Subcutaneous abdominal adipose tissue (tissue), 5 donors: Measurements from ENCODE around the gene PICALM.

ENCODE experiments used
- H3K27ac ChIP-seq: one replicate; pipeline ENCODE4 v1.7.0; 2013; ENCODE audit warnings: low read depth, mild to moderate bottlenecking, inconsistent platforms, low read length, moderate library complexity
- H3K27me3 ChIP-seq, 5 donors: one replicate each; pipeline ENCODE4 v1.7.0; 2013; ENCODE audit warnings: low read length in 5 of 5, inconsistent platforms in 1 of 5; ENCODE audit not compliant: control insufficient read depth in 5 of 5, insufficient read depth in 4 of 5
- H3K36me3 ChIP-seq, 5 donors: one replicate each; pipeline ENCODE4 v1.7.0; 2013; ENCODE audit warnings: low read length in 5 of 5; ENCODE audit not compliant: control insufficient read depth in 5 of 5, insufficient read depth in 5 of 5
- H3K4me1 ChIP-seq, 5 donors: one replicate each; pipeline ENCODE4 v1.7.0; 2013; ENCODE audit warnings: low read length in 5 of 5, mild to moderate bottlenecking in 3 of 5, moderate library complexity in 1 of 5; ENCODE audit not compliant: control insufficient read depth in 5 of 5, insufficient read depth in 5 of 5
- H3K4me3 ChIP-seq, 5 donors: one replicate each; pipeline ENCODE4 v1.7.0; 2013; ENCODE audit warnings: low read length in 5 of 5, low read depth in 1 of 5
- H3K9ac ChIP-seq, 5 donors: one replicate each; pipeline ENCODE4 v1.7.0; 2013; ENCODE audit warnings: low read length in 5 of 5, mild to moderate bottlenecking in 4 of 5, moderate library complexity in 3 of 5
- H3K9me3 ChIP-seq, 5 donors: one replicate each; pipeline ENCODE4 v1.7.0; 2013; ENCODE audit warnings: low read length in 5 of 5; ENCODE audit not compliant: control insufficient read depth in 5 of 5
- donor health status: healthy.
- donor health status: healthy.
- donor health status: healthy.
- donor health status: healthy.
- donor health status: healthy.

PICALM gene, protein sequence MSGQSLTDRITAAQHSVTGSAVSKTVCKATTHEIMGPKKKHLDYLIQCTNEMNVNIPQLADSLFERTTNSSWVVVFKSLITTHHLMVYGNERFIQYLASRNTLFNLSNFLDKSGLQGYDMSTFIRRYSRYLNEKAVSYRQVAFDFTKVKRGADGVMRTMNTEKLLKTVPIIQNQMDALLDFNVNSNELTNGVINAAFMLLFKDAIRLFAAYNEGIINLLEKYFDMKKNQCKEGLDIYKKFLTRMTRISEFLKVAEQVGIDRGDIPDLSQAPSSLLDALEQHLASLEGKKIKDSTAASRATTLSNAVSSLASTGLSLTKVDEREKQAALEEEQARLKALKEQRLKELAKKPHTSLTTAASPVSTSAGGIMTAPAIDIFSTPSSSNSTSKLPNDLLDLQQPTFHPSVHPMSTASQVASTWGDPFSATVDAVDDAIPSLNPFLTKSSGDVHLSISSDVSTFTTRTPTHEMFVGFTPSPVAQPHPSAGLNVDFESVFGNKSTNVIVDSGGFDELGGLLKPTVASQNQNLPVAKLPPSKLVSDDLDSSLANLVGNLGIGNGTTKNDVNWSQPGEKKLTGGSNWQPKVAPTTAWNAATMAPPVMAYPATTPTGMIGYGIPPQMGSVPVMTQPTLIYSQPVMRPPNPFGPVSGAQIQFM

DNA sequence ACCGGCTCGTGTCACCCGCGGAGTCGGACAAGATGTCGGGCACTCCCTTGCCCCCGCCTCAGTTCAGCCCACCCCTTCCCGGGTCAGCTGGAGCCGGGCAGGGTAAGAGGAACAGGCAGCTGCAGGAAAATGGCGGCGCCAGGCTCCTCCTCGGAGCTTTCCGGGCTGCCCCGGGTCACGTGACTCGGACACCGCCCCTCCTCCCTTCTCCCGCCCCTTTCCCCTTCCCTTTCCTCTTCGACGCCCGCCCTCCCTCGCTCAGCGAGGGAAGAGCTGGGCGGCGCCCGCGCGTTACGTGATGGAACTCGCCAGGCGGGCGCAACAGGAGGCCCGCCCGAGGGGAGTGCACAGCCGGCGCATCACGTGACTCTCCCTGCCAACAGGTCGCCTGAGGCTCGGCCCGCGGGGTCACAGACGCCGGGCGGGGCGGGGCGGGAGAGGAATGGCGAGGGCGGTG, at the start of gene PICALM:
Gene PICALM (minus strand): TSS at position 134 of the 457 bp plus-strand sequence. CDS start 304 bp downstream, outside the sequence.
- peaks cover 0 to 43% (median 36%) of the 10 kb centered on the region in 5 donors for H3K4me1 ChIP-seq
- no peaks in the 10 kb centered on the region for H3K36me3 ChIP-seq
- peak within 1 kb of the TSS; percentile 97 to 100 (median 99) for H3K4me3 ChIP-seq
- H3K9me3 ChIP-seq: no peaks in the 10 kb centered on the region
- H3K9ac ChIP-seq: peak within 1 kb of the TSS; percentile 95 to 99 (median 97)
- H3K27ac ChIP-seq: peak within 1 kb of the TSS; percentile 99
- no peaks in the 10 kb centered on the region for H3K27me3 ChIP-seq

DNA sequence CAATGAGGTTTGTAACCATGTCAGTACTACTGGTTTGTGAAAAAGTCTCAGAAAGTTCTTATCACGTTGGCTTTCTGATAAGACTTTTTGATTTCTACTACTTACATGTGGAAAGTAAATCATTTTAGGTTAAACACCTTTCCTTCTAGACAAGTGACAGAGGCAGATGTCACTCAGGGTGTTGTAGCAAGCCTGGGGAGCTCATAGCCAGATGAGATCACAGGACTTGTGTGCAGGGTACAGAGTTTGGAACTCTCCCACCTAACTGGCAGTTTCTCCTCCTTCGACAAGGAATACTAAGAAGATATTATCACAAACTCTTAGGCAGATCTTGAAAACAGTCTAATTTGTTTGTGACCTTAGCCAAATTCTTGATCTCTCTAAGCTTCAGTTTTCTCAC, 49.4 kb upstream of the PICALM start:
- no peaks in the 10 kb centered on the region for H3K27me3 ChIP-seq
- H3K4me3 ChIP-seq: no peak overlapping the region
- H3K27ac ChIP-seq: no peak overlapping the region
- H3K36me3 ChIP-seq: no peaks in the 10 kb centered on the region
- H3K9ac ChIP-seq: no peak overlapping the region
- H3K9me3 ChIP-seq: no peaks in the 10 kb centered on the region
- no peaks in the 10 kb centered on the region for H3K4me1 ChIP-seq

DNA sequence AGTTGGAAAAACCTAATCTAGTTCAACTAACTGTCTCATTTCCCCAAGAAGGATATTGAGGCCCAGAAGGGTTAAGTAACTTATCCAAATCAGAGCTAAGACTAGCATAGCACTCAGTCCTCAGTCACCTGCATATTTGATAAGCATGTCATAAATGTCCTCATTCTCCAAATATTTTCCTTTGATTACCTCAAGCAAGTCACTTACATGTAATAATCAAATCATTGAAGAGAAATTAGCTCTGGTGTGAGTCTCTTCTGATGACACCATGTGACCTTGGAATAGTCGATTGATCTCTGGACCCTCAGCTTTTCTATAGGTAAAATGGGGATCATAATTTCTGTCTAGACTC, 48.8 kb upstream of the PICALM start:
- no peak overlapping the region for H3K4me3 ChIP-seq
- H3K36me3 ChIP-seq: no peaks in the 10 kb centered on the region
- no peak overlapping the region for H3K9ac ChIP-seq
- no peak overlapping the region for H3K27ac ChIP-seq
- H3K4me1 ChIP-seq: no peaks in the 10 kb centered on the region
- H3K27me3 ChIP-seq: no peaks in the 10 kb centered on the region
- H3K9me3 ChIP-seq: no peaks in the 10 kb centered on the region

DNA sequence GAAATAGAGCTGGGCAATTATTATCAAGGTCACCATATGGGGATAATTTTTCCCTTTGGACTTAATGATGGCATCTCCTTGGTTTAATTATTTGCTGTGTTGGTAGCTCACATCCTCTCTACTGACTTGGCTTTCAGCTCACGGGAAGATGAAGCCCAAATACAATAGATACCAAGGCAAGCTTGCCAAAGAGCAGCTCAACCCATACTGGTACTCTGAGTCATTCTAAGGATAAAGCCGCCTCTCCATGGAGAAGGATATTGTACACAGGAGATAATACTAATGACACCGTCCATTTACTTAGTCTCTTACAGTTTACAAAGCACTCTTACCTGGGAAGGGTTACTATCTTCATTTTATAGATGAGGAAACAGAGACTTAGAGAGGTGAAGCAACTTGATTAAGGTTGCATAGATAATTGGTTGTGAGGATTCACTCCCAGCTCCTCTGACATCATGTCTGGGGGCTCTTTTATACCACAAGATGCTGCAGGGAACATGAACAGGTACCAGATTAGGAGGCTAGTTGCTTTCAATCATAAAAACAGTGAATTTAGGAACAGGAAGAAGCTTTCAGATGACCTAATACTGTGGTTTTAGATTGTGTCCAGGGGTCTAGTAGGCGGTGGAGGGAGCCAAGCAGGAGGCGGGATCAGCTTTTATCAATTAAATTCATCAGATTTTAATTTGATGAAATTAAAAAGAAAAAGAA, 48.3 kb upstream of the PICALM start:
- no peaks in the 10 kb centered on the region for H3K9me3 ChIP-seq
- H3K4me1 ChIP-seq: no peaks in the 10 kb centered on the region
- H3K27me3 ChIP-seq: no peaks in the 10 kb centered on the region
- no peak overlapping the region for H3K4me3 ChIP-seq
- H3K9ac ChIP-seq: no peak overlapping the region
- no peak overlapping the region for H3K27ac ChIP-seq
- H3K36me3 ChIP-seq: no peaks in the 10 kb centered on the region

DNA sequence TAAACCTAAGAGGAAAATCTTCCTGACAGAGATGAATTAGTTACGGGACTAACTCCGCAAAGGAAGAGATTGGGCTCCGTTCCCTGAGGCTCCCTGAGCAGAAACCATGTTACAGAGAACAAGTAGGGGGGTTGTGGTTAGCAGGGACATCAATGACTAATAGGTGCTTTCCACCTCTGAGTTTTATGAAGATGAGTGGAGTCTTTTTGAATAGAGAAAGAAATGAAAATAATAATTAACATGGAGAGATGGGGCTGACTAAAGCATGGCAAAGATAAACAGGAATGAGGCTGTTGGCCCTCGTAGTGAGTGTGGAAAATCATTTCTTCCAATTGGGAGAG, 47.5 kb upstream of the PICALM start:
- Histone ChIP-seq H3K4me3 (no peak overlapping the region), H3K9me3 (no peaks in the 10 kb centered on the region), H3K4me1 (no peaks in the 10 kb centered on the region), H3K27me3 (no peaks in the 10 kb centered on the region), H3K9ac (no peak overlapping the region), H3K36me3 (no peaks in the 10 kb centered on the region), H3K27ac (no peak overlapping the region)

DNA sequence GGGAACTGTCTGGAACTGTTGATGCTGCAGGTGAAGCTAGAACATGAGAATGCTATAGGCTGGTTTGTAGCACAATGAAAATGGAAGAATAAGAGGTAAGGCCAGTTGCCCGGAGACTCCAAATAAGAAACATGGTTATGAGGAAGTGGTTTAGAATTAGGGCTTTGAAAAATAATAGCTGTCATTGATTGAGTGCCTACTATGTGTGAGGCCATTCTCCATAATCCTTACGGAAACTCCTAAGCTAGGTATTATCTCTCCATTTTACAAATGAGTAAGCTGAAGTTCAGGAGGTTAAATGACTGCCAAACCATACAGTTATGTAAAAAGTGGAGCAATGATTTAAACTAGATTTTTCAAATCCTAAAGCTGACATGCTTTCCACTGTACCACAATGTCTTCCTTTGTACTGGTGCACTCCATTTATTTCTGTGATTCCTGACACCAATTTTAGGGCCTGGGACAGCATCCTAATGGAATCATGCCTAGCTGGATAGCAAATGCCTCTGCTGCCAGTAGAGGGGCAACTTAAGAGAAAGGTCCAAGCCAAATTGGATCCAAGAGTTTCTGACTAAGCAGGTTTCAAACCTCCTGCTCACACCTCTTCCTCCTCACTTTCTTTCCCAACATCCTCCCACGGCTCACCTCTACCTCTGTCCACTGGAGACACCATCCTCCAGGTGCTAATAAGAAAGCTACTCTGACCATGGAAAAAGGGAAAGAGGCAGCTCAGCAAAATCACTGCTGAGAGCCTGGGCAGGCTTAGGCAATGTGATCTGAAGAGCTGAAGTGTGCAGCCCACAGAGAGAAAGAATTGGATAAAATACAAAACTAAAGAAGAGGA, 46.9 kb upstream of the PICALM start:
- H3K4me3 ChIP-seq: no peak overlapping the region
- no peaks in the 10 kb centered on the region for H3K9me3 ChIP-seq
- H3K27me3 ChIP-seq: no peaks in the 10 kb centered on the region
- H3K4me1 ChIP-seq: no peaks in the 10 kb centered on the region
- no peak overlapping the region for H3K9ac ChIP-seq
- no peak overlapping the region for H3K27ac ChIP-seq
- H3K36me3 ChIP-seq: no peaks in the 10 kb centered on the region

DNA sequence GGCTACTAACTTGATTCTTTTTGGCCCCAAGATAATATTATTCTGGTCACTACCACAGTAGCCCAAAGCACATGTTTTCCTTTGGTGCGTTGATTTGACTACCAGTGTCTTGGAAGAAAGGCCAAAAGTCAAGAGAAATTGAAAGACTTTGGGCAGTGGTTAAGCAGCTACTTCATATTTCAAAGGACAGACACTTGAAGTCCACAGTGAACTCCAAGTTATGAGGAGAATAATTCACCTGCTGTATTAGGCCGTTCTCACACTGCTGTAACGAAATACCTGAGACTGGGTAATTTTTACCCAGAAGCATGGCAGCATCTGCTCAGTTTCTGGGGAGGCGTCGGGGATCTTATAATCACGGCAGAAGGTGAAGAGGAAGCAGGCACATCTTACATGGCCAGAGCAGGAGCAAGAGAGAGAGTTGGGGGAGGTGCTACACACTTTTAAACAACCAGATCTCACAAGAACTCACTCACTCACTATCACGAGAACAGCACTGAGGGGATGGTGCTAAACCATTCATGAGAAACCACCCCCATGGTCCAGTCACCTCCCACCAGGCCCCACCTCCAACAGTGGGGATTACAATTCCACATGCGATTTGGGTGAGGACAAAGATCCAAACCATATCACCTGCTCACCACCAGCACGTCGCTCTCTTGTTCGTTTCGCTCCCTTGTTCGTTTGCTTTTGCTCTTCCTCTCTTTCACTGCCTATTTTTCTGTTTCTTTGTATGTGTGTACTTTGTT, 40.2 kb upstream of the PICALM start:
- Histone ChIP-seq H3K4me1 (peaks cover 0 to 10% (median 0%) of the 10 kb centered on the region in 5 donors), H3K4me3 (no peak overlapping the region), H3K9me3 (no peaks in the 10 kb centered on the region), H3K27ac (no peak overlapping the region), H3K36me3 (no peaks in the 10 kb centered on the region), H3K27me3 (no peaks in the 10 kb centered on the region), H3K9ac (no peak overlapping the region)

DNA sequence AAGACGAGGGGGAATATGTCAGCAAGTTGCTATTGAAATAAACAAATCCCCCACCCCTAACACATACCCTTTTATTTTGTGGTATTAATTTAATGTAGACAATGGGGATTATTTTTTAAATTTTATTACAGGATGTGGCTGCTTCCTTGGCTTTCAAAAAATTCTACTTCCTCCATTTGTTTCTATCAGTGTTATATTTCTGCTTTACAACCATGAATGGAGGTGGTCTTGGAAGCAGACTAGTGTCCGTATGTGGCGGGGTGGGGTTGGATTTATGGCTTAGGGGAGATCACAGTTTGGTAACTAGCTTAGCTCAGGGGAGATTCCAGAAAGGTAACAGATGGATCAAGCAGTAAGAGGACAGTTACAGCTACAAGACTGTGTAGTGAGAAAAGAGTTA, 39.3 kb upstream of the PICALM start:
- Histone ChIP-seq H3K27ac (no peak overlapping the region), H3K36me3 (no peaks in the 10 kb centered on the region), H3K9me3 (no peaks in the 10 kb centered on the region), H3K27me3 (no peaks in the 10 kb centered on the region), H3K4me1 (peaks cover 0 to 10% (median 0%) of the 10 kb centered on the region in 5 donors), H3K9ac (no peak overlapping the region), H3K4me3 (no peak overlapping the region)

DNA sequence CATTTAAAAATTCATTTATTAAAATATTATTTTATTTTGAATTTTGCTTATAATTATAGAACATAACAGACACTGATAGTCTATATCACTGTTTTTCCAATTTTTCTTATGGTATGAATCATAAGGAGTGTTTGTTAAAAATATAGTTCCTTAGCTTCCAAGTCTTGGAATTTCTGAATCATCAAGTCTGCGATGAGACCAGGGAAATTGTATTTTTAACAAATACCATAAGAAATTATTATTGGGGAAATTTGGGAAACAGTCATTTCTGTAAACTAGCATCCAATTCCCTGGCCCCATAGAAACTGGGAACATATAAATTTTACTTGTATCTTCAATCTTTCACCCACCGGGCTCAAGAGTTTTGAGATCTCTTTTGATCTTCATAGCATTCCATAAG, 38.0 kb upstream of the PICALM start:
- no peak overlapping the region for H3K9ac ChIP-seq
- peaks cover 0 to 10% (median 0%) of the 10 kb centered on the region in 5 donors for H3K4me1 ChIP-seq
- H3K27me3 ChIP-seq: no peaks in the 10 kb centered on the region
- no peak overlapping the region for H3K4me3 ChIP-seq
- H3K27ac ChIP-seq: no peak overlapping the region
- no peaks in the 10 kb centered on the region for H3K36me3 ChIP-seq
- no peaks in the 10 kb centered on the region for H3K9me3 ChIP-seq
